KOPT-K1 (cell line): ENCODE data around the gene NACC2.
"Not testable (repeated sequence)": the region's sequence is repeated elsewhere in the genome, so short reads cannot be mapped to it uniquely, and the experiment has no call there.

Experiments
- H3K27ac ChIP-seq: fragments of 200-600 bp; sonication (generic); 2 replicates; pipeline ENCODE4 v1.5.1; 2016; ENCODE audit warnings: antibody characterized with exemption, mild to moderate bottlenecking, low read depth, low read length; ENCODE audit not compliant: poor library complexity, severe bottlenecking
- H3K36me3 ChIP-seq: fragments of 200-600 bp; sonication (generic); 2 replicates; pipeline ENCODE4 v1.5.1; 2017; ENCODE audit warnings: antibody characterized with exemption, mild to moderate bottlenecking, low read length, moderate library complexity; ENCODE audit not compliant: insufficient read depth
- H3K9me3 ChIP-seq: fragments of 200-600 bp; sonication (generic); 2 replicates; pipeline ENCODE4 v1.5.1; 2017; ENCODE audit warnings: antibody characterized with exemption, low read length, mild to moderate bottlenecking; ENCODE audit not compliant: insufficient read depth, poor library complexity, severe bottlenecking

Gene NACC2

GRCh38 chr9:136047076-136047774 lies 47.9 kb downstream of the NACC2 start:
- Histone ChIP-seq H3K9me3 (no peaks in the 10 kb centered on the region), H3K27ac (no peak overlapping the region), H3K36me3 (no peaks in the 10 kb centered on the region)

GRCh38 chr9:136046554-136046920 lies 48.6 kb downstream of the NACC2 start:
- H3K9me3 ChIP-seq, result no peaks in the 10 kb centered on the region
- H3K36me3 ChIP-seq, result no peaks in the 10 kb centered on the region
- H3K27ac ChIP-seq, result no peak overlapping the region

GRCh38 chr9:136045595-136046553 lies 49.2 kb downstream of the NACC2 start:
- Histone ChIP-seq H3K9me3 (no peaks in the 10 kb centered on the region), H3K36me3 (no peaks in the 10 kb centered on the region), H3K27ac (no peak overlapping the region)

- no peaks in the 10 kb centered on the region for H3K9me3 ChIP-seq
- H3K36me3 ChIP-seq, result no peaks in the 10 kb centered on the region
- no peak overlapping the region for H3K27ac ChIP-seq
Observed at GRCh38 chr9:136044971-136045594, 50.0 kb downstream of the NACC2 start.

GRCh38 chr9:136044207-136044970 lies 50.7 kb downstream of the NACC2 start:
- no peaks in the 10 kb centered on the region for H3K36me3 ChIP-seq

GRCh38 chr9:136043441-136043991 lies 51.6 kb downstream of the NACC2 start:
- no peaks in the 10 kb centered on the region for H3K36me3 ChIP-seq
- peaks cover 12% of the 10 kb centered on the region for H3K9me3 ChIP-seq
- no peak overlapping the region for H3K27ac ChIP-seq

More at GRCh38 chr9:136044207-136044970, 50.7 kb downstream of the NACC2 start:
- no peak overlapping the region for H3K27ac ChIP-seq
- H3K9me3 ChIP-seq, result peaks cover 4% of the 10 kb centered on the region

- Histone ChIP-seq H3K27ac (no peak overlapping the region), H3K36me3 (no peaks in the 10 kb centered on the region), H3K9me3 (peaks cover 19% of the 10 kb centered on the region)
Observed at GRCh38 chr9:136042541-136042940, 52.5 kb downstream of the NACC2 start.

GRCh38 chr9:136040848-136041247 lies 54.2 kb downstream of the NACC2 start:
- not testable (repeated sequence) for H3K27ac ChIP-seq, H3K36me3 ChIP-seq
- H3K9me3 ChIP-seq, result peaks cover 20% of the 10 kb centered on the region

GRCh38 chr9:136039488-136039887 lies 55.6 kb downstream of the NACC2 start:
- H3K9me3 ChIP-seq, result peaks cover 20% of the 10 kb centered on the region
- no peak overlapping the region for H3K27ac ChIP-seq
- no peaks in the 10 kb centered on the region for H3K36me3 ChIP-seq

- Histone ChIP-seq H3K27ac (no peak overlapping the region), H3K9me3 (peaks cover 20% of the 10 kb centered on the region), H3K36me3 (no peaks in the 10 kb centered on the region)
Observed at GRCh38 chr9:136036848-136037247, 58.2 kb downstream of the NACC2 start.

GRCh38 chr9:136036050-136036449 lies 59.0 kb downstream of the NACC2 start:
- Histone ChIP-seq H3K9me3 (peaks cover 20% of the 10 kb centered on the region), H3K36me3 (no peaks in the 10 kb centered on the region), H3K27ac (no peak overlapping the region)

- Histone ChIP-seq H3K9me3 (peaks cover 18% of the 10 kb centered on the region), H3K27ac (no peak overlapping the region), H3K36me3 (no peaks in the 10 kb centered on the region)
Observed at GRCh38 chr9:136031741-136032730, 63.1 kb downstream of the NACC2 start.

- Histone ChIP-seq H3K9me3 (peaks cover 18% of the 10 kb centered on the region), H3K27ac (no peak overlapping the region), H3K36me3 (no peaks in the 10 kb centered on the region)
Observed at GRCh38 chr9:136031094-136031493, 64.0 kb downstream of the NACC2 start.
